ELR (cell line): ENCODE data around the gene RHD.
A peak's percentile ranks its signal among the peaks of the same experiment; 100 is the strongest.
"Not testable (repeated sequence)": the region's sequence is repeated elsewhere in the genome, so short reads cannot be mapped to it uniquely, and the experiment has no call there.

Experiments used
- DNase-seq: peaks from one replicate; pipeline ENCODE4 v3.0.0-alpha.2; 2015; ENCODE audit warnings: low read depth

The RHD gene

GRCh38 chr1:25257196-25257595 is 15.1 kb upstream of the RHD start:
- no peak for DNase-seq

DNA sequence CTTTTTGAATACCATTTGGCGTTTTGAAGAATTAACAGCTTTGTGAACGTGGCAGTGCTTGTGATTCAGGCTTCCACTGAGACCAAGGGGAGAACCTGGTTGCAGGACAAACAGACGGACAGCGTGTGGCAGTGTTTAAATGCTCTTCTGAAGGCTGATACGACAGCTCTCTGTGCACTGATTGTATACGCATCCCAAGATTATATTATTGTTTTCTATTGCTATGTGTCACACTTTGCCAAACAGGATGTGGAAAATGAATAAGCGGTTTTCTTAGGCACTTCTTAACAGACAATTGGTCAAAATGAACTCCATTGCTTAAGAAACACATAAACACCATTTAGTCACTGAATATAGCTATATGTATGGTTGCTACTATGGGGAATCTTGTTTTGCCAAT is 12.5 kb upstream of the RHD start:
- DNase-seq: peak; percentile 77

- DNase-seq: not testable (repeated sequence)
Observed at GRCh38 chr1:25260336-25260735, 12.0 kb upstream of the RHD start.

GRCh38 chr1:25266554-25267287 is 5.6 kb upstream of the RHD start:
- DNase-seq: not testable (repeated sequence)

- peak; percentile 85 for DNase-seq
Observed at GRCh38 chr1:25267288-25268142, 4.8 kb upstream of the RHD start.

- not testable (repeated sequence) for DNase-seq
Observed at GRCh38 chr1:25268143-25268760, 4.1 kb upstream of the RHD start.

- DNase-seq: not testable (repeated sequence)
Observed at GRCh38 chr1:25275648-25276047, 3.3 kb downstream of the RHD start.

DNA sequence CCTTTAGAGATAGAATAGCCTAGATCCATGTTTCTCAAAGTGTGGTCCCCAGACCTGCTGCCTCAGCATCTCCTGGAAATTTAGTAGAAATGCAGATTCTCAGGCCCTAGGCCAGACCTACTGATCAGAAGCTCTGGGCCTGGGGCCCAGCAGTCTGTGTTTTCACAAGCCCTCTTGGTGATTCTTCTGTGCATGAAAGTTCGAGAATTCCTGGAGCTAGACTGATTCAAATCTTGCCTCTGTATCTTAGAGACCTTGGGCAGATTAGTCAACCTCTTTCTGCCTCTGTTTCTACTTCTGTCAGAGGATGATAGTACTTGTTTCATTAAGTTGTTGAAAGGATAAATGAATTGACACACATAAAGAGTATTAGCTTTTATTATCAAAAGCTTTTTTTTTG is 5.0 kb downstream of the RHD start:
- not testable (repeated sequence) for DNase-seq

- DNase-seq: peak; percentile 47
Observed at GRCh38 chr1:25278358-25278757, 6.0 kb downstream of the RHD start.

- not testable (repeated sequence) for DNase-seq
Observed at GRCh38 chr1:25278790-25279189, 6.5 kb downstream of the RHD start.

- not testable (repeated sequence) for DNase-seq
Observed at GRCh38 chr1:25279693-25280111, 7.4 kb downstream of the RHD start.

DNA sequence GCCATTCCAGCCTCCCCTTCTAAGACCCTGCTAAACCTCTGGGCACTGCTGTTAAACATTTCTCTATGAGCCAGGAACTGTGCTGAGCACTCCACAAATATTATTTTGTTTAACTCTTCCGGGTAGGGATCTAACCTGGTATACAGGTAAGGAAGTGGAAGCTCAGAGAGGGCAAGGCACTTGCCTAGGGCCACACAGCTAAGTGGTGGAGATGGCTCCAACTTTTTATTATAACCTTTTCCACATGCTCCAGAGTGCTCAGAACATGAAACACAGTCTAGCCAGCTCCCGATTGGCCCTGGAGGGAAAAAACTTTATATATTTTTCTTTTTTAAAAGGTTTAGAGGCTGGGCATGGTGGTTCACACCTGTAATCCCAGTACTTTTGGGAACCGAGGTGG is 13.6 kb downstream of the RHD start:
- not testable (repeated sequence) for DNase-seq

- not testable (repeated sequence) for DNase-seq
Observed at GRCh38 chr1:25287164-25287563, 14.9 kb downstream of the RHD start.

- not testable (repeated sequence) for DNase-seq
Observed at GRCh38 chr1:25288573-25289101, 16.3 kb downstream of the RHD start.

DNA sequence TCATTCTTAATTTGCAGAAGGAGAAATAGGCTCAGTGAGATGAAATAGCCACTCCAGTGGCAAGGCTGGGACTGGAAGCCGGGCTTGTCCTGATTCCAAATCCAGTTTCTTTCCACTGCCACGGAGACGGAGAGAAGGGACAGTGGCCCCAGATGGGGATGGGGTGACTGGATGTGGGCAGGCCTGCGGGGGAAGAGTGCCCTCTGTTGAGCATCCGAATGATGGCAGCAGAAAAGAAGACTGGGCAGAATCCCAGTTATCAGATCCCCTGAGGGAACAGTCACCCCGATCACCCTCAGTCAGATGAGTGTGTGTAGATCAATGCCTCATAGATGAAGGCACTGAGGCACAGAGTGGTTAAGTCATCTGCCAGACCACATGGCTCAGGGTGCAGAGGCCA is 17.7 kb downstream of the RHD start:
- not testable (repeated sequence) for DNase-seq

DNA sequence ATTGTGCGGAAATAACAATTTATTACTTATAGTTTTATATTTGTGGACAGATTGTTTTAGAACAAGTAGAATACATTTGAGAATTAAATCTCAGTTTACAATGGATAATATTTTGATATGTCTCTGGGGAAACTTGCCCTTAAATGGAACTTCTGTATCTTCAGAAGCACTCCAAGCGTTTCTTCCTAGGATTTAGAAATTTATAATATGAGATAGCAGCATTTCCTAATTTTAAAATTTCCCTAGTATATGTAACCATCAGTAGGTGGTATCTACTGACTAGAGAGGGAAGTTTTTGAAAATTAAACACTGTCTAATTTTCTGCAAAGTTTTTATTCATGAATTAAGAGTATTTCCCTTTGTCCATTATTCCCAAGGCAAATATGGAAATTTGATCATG is 21.1 kb downstream of the RHD start:
- DNase-seq: not testable (repeated sequence)

DNA sequence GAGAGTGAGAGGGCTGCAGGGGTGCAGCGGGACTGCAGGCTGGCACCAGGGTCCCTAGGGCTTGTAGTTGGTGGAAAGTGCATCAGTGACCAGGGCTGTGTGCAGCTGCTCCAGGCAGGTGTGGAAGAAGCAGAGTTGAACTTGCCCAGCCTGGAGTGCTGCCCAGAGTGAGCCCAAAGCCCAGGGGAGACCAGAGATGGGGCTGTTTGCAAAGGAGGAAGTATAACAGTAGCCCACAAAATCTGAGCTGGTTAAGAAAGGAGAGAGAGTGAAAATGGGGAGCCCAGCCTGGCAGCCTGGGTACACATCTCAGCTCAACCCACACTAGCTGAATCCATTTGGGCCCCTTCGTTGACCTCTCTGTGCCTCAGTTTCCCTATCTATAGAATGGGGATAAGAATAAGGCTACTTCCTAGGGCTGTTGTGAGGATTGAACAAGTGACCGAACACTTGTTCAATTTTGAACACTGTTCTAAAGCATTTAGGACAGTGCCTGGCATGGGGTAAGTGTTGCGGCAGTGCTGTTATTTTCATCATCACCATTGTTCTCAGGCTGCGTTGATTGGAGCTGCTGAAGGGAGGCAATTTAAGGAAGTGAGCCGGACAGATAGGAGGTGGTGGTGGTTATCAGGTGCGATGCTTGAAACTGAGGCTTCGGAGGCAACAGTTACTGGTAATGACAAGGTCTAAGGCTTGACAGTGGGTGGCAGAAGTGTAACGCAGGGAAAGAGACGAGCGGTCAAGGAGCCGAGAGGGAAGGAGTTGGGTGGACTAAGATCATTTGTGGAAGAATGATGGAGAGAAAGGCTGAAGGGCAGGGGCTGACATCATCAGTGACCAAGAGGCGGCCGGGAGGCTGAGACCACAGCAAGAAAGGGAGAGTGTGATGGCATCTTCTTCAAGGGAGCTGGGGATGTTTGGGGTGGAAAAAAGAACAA is 22.8 kb downstream of the RHD start:
- not testable (repeated sequence) for DNase-seq

DNA sequence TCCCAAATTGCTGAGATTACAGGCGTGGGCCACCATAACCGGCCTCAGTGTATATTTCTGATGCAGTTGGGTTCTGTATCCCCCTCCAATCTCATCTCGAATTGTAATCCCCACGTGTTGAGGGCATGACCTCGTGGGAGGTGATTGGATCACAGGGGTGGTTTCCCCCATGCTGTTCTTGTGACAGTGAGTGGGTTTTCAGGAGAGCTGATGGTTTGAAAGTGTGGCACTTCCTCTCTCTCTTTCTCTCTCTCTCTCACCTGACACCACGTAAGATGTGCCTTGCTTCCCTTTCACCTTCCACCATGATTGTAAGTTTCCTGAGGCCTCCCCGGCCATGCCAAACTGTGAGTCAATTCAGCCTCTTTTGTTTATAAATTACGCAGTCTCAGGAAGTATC is 24.2 kb downstream of the RHD start:
- not testable (repeated sequence) for DNase-seq

DNA sequence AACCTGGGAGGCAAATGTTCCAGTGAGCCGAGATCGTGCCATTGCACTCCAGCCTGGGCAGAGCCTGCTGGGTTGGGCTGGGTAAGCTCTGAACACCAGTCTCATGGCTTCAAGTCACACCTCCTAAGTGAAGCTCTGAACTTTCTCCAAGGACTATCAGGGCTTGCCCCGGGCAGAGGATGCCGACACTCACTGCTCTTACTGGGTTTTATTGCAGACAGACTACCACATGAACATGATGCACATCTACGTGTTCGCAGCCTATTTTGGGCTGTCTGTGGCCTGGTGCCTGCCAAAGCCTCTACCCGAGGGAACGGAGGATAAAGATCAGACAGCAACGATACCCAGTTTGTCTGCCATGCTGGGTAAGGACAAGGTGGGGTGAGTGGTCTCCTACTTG is 28.4 kb downstream of the RHD start:
- DNase-seq: not testable (repeated sequence)

DNA sequence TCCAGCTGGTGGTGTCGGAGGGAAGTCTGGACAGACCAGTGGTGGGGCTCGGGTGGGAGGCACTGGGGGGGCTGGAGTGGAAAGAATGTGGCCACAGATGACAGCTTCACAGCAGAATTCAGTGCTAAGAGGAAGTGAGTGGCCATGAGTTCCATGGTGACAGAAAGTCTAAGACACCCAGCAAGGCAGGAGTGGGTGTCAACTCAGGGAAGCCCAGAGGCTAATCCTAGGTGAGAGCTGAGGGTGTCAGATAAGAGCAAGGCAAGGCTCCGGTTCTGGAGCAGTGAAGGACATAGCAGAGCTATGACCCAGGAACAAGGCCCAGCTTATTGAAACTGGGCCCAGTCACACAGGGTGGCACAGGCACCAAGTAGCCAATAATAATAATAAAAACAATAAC is 30.0 kb downstream of the RHD start:
- DNase-seq: not testable (repeated sequence)

- not testable (repeated sequence) for DNase-seq
Observed at GRCh38 chr1:25304936-25305335, 32.6 kb downstream of the RHD start.
